ENCODE data around the gene PDE2A. TPM values are rescaled to one million over a fixed set of nuclear protein-coding genes. Genes with fewer than 3 reads are reported as not detected.

PDE2A gene
- total RNA-seq, 1 donor from 2014 or later: not detected

DNA sequence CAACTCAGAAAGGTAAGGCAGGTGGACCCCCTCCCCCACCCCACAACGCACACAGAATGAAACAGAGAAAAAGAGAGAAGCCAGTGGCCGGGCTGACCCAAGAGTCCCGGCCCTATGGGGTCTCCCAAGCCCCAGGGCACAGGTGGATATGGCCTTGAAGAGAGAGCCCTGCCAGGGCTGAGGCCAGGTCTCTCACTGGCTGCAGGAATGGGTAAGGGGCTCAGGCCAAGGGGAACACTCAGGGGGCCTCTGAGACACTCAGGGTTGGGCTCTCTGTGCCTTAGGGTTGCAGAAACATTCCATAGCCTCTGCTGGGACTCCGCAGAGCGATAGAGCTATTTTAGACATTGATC, 98.0 kb downstream of the PDE2A start:
- DNase-seq (ENCODE audit: extremely low spot score, unreplicated experiment): no peak
- Mint-ChIP-seq H3K27me3 (ENCODE audit: unreplicated experiment) (peaks cover 23% of the 10 kb centered on the region), H3K9me3 (ENCODE audit: unreplicated experiment) (no peaks in the 10 kb centered on the region), H3K4me3 (ENCODE audit: unreplicated experiment) (no peak overlapping the region), H3K27ac (ENCODE audit: unreplicated experiment) (no peak overlapping the region), H3K36me3 (ENCODE audit: unreplicated experiment) (no peaks in the 10 kb centered on the region), H3K4me1 (ENCODE audit: unreplicated experiment) (peaks cover 2% of the 10 kb centered on the region)
- TF ChIP-seq, protein P1, sequence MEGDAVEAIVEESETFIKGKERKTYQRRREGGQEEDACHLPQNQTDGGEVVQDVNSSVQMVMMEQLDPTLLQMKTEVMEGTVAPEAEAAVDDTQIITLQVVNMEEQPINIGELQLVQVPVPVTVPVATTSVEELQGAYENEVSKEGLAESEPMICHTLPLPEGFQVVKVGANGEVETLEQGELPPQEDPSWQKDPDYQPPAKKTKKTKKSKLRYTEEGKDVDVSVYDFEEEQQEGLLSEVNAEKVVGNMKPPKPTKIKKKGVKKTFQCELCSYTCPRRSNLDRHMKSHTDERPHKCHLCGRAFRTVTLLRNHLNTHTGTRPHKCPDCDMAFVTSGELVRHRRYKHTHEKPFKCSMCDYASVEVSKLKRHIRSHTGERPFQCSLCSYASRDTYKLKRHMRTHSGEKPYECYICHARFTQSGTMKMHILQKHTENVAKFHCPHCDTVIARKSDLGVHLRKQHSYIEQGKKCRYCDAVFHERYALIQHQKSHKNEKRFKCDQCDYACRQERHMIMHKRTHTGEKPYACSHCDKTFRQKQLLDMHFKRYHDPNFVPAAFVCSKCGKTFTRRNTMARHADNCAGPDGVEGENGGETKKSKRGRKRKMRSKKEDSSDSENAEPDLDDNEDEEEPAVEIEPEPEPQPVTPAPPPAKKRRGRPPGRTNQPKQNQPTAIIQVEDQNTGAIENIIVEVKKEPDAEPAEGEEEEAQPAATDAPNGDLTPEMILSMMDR (IDR thresholded peaks at IDR 0.05): no peak

DNA sequence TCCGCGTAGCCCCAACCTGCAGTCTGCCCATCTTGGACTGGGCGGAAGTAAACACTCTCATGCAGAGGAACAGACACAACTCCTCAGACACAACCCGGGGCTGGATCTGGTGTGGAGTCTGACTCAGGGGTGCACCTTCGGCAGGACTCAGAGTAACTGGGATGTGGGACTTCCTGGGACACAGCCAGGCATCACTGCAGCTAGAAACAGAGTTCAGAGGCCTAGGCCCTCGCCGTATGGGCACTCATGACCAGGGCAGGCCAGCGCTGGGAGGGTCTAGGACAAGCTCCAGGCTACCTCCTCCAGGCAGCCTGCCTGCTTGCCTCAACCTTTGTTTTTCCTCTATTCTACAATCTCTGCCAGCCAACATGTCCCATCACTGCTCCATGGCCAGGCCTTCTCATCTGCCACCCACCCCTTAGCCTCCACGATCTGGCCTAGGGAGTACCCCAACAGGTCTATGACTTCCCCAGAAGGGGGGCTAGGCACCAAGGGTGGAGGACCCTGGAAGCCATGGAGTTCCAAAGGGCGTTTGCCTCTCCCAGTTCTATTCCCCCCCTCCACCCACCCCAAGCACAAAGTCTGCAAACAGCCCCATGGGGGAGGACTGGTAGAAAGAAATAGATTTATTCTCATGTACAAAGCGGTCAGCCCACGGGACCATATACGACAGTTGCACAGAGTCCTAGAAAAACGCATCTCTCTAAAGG, 98.5 kb downstream of the PDE2A start:
- TF ChIP-seq, protein P1 (IDR thresholded peaks at IDR 0.05): no peak
- peaks cover 2% of the 10 kb centered on the region for H3K4me1 Mint-ChIP-seq (ENCODE audit: unreplicated experiment)
- no peak for DNase-seq (ENCODE audit: extremely low spot score, unreplicated experiment)
- peaks cover 19% of the 10 kb centered on the region for H3K27me3 Mint-ChIP-seq (ENCODE audit: unreplicated experiment)
- no peak overlapping the region for H3K27ac Mint-ChIP-seq (ENCODE audit: unreplicated experiment)
- H3K9me3 Mint-ChIP-seq (ENCODE audit: unreplicated experiment): no peaks in the 10 kb centered on the region
- no peaks in the 10 kb centered on the region for H3K36me3 Mint-ChIP-seq (ENCODE audit: unreplicated experiment)
- no peak overlapping the region for H3K4me3 Mint-ChIP-seq (ENCODE audit: unreplicated experiment)

DNA sequence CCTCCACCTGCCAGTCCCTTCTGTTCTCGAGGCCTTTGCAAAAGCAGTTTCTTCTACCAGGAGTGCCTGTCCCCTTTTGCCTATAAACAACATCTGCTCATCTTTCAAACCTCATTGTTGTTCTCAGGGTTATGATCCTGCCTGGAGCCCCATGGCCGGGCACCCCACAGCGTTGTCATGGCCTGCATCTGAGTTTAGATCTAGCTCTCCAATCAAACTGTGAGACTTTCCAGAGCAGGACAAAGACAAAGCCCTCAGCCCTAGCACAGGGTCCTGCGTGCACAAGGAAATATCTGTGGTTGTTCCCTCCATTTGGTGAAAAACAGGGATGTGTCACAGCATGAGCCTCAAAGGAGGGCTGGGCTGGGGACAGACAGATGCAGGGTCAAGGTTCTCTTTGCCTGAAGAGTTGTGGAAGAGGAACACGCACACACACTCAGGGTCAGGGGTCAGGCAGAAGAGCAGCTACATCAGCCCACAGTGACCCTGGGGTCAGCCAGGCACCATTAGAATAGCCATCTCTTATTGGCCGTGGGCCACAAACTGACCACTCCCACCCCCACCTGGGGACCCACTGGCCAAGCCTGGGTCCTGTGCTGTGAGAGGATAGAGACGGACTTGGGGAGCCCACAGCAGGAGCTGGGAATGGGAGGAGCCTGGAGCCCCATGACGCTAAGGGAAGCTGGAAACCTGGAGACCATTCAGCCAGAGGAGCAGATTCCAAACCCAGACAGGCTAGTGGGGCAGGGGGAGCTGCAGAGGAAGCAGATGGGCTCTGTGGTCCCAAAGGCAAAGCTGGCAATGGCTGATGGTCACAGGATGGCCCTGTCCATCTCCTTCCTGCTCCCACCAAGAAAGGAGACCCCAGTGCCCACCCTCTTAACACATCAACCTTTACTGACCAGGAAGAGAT, 99.4 kb downstream of the PDE2A start:
- peaks cover 10% of the 10 kb centered on the region for H3K4me1 Mint-ChIP-seq (ENCODE audit: unreplicated experiment)
- no peak for DNase-seq (ENCODE audit: extremely low spot score, unreplicated experiment)
- no peak overlapping the region for H3K4me3 Mint-ChIP-seq (ENCODE audit: unreplicated experiment)
- H3K9me3 Mint-ChIP-seq (ENCODE audit: unreplicated experiment): no peaks in the 10 kb centered on the region
- TF ChIP-seq, protein P1 (IDR thresholded peaks at IDR 0.05): no peak
- peaks cover 18% of the 10 kb centered on the region for H3K27me3 Mint-ChIP-seq (ENCODE audit: unreplicated experiment)
- H3K36me3 Mint-ChIP-seq (ENCODE audit: unreplicated experiment): no peaks in the 10 kb centered on the region
- no peak overlapping the region for H3K27ac Mint-ChIP-seq (ENCODE audit: unreplicated experiment)

DNA sequence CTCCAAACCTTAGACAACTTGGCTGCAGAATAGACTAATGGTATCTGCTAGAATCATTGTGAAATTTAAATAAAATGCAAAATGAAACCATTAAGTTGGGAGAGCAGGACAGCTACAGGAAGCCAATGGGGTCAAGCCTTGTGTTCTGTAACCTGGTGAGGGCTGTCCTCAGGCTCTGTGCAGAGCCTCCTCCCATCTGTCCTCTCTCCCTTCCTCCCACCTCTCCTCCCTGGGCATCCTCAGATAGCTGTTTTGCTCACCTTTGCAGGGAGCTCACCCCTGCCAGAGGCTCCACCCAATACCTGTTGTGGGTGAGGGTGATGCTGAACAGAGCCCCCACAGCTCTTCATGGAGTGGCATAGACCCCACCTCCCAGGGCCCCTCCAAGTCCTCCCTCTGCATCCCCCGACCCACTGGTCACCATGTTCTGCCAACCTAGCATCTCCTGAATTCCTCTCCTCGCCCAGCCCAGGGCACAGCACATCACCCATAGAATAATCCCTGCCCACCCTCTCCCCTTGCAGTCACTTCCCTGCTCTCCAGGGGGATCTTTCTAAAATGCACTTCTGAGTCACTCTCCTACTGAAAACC, 100.3 kb downstream of the PDE2A start:
- H3K27me3 Mint-ChIP-seq (ENCODE audit: unreplicated experiment): peaks cover 18% of the 10 kb centered on the region
- H3K4me1 Mint-ChIP-seq (ENCODE audit: unreplicated experiment): peaks cover 11% of the 10 kb centered on the region
- no peaks in the 10 kb centered on the region for H3K9me3 Mint-ChIP-seq (ENCODE audit: unreplicated experiment)
- no peak overlapping the region for H3K27ac Mint-ChIP-seq (ENCODE audit: unreplicated experiment)
- no peak for DNase-seq (ENCODE audit: extremely low spot score, unreplicated experiment)
- TF ChIP-seq, protein P1 (IDR thresholded peaks at IDR 0.05): no peak
- no peaks in the 10 kb centered on the region for H3K36me3 Mint-ChIP-seq (ENCODE audit: unreplicated experiment)
- H3K4me3 Mint-ChIP-seq (ENCODE audit: unreplicated experiment): no peak overlapping the region
